GM12891 (cell line): Measurements from ENCODE around the gene NMNAT1.

Source experiments
- POLR2A ChIP-seq: IDR thresholded peaks from 2 replicates; pipeline ENCODE4 v1.6.1; 2011; ENCODE audit warnings: low read depth, low read length, control low read depth
- POLR2AphosphoS5 ChIP-seq: IDR thresholded peaks from 2 replicates; pipeline ENCODE4 v1.6.1; 2011; ENCODE audit warnings: low read depth, low read length, control low read depth
- POU2F2 ChIP-seq: IDR thresholded peaks from 2 replicates; pipeline ENCODE4 v1.6.1; 2011; ENCODE audit warnings: low read depth, mild to moderate bottlenecking, control low read depth, low read length, moderate library complexity
- SPI1 ChIP-seq: IDR thresholded peaks from 2 replicates; pipeline ENCODE4 v1.6.1; 2011; ENCODE audit warnings: low read depth, low read length, control low read depth
- TAF1 ChIP-seq: IDR thresholded peaks from 2 replicates; pipeline ENCODE4 v1.6.1; 2011; ENCODE audit warnings: low read depth, low read length, control low read depth

- TF ChIP-seq POLR2A (no peak), SPI1 (peak; percentile 26; the same call in 1 of the 2 replicates), TAF1 (peak; percentile 70), POLR2AphosphoS5 (no peak), POU2F2 (no peak)
These were observed 89.5 kb downstream of the NMNAT1 start, which contains the start of gene UBE4B for GRCh38 chr1:10032590-10033358.
